Activated CD4-positive, alpha-beta T cell treated with anti-CD3 and anti-CD28 coated beads, Interleukin-2, amount 50 U/mL, for 16 hours (primary cell): ENCODE measurements around the gene RC3H2.
"Not testable (repeated sequence)": the region's sequence is repeated elsewhere in the genome, so short reads cannot be mapped to it uniquely, and the experiment has no call there.

Source experiments
- DNase-seq: peaks from one replicate; pipeline ENCODE4 v3.0.0-alpha.2; 2020

The RC3H2 gene

DNA sequence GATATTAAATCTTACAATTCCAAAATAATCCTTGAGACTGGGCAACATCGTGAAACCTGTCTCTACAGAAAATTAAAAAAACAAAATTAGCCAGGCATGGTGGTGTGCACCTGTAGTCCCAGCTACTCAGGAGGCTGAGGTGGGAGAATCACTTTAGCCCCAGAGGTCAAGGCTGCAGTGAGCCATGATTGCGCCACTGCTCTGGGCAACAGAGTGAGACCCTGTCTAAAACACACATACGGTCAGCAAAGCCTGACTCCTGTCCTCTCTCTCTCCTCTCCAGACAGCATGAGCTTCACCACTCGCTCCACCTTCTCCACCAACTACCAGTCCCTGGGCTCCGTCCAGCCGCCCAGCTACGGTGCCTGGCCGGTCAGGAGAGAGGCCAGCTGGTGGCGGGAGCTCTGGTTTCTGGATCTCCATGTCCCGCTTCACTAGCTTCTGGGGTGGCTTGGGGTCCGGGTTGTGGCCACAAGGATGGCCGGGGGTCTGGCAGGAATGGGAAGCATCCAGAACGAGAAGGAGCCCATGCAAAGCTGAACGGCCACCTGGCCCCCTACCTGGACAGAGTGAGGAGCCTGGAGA lies 67.8 kb downstream of the RC3H2 start:
- DNase-seq = no peak

DNA sequence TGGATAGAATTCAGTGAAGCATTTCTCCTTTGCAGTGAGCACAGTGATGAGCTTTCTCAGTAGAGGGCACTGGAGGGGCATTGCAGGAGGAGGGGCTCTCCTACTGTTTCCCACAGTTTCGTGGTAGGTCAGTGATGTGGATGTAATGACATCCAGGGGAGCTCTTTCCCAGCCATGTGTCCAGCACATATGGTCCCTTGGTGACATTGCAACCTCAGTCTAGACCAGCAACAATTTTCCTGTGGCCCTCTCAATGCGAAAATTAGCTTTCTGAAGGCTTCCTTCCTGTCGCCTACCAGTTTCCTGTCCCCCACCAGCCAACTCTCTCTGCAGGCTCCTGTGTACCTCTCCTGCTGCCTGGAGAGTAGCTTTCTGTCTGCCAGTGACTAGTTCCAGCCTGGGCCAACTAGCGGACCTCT lies 69.8 kb downstream of the RC3H2 start:
- DNase-seq = peak; percentile 29

DNA sequence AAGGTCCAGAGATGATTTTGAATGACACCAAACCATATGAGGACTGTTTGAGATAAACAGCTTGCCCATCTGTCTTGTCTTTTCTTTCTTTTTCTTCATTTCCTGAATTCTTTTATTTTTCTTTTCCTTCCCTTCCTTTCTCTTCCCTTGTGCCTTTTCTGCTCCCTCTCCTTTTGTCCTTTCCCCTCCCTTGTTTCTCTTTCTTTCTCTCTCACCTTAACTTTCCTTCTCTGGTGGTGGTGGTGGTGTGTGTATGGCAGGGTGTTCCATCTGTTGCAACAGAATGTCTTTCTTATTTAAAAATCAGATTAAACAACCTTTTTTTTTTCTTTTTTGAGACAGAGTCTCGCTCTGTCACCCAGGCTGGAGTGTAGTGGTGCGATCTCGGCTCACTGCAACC lies 73.0 kb downstream of the RC3H2 start:
- no peak for DNase-seq

DNA sequence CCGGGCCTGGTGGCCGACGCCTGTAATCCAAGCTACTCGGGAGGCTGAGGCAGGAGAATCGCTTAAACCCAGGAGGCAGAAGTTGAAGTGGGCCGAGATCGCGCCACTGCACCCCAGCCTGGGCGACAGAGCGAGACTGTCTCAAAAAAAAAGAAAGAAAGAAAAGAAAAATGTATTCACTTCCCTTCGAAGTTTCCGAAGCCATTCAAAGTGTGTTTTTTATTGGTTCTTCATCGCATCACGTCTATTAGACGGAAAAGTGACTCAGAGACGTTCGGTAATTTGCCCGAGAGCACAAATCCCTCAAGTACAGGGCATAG lies 76.2 kb downstream of the RC3H2 start:
- DNase-seq = not testable (repeated sequence)

DNA sequence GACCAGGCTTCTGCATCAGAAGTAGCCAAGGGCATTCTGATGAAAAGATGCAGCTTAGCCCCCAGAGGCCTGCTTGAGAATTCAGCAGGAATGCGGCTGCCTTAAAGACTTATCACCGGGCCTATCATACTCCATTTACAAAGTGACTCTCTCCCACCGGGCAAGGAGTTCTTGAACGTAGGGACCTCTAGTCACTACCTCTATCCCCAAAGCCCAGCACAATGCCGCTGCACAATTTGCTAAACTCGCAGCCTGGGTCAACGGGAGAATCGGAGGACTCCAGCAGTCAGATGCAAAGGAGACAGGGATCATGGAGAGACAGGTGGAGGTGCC lies 77.4 kb downstream of the RC3H2 start:
- DNase-seq = no peak

DNA sequence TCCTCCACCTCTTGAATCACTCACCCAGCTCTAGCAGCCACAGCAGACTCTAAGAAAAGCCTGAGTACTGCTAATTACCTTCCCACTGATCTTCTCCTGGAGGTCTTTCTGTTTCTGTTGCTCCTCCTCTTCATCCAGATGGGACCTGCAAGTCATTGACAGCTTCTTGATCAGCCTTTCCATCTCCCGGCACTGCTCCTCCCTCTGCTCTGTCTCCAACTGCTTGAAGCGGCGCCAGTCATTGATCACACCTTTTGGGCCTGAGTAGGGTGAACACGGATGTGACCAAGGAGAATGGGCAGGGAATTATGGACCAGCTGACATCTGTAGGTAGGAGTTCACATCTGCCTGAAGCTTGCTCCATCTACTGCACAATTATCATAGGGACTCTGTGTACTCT lies 82.2 kb downstream of the RC3H2 start:
- no peak for DNase-seq

DNA sequence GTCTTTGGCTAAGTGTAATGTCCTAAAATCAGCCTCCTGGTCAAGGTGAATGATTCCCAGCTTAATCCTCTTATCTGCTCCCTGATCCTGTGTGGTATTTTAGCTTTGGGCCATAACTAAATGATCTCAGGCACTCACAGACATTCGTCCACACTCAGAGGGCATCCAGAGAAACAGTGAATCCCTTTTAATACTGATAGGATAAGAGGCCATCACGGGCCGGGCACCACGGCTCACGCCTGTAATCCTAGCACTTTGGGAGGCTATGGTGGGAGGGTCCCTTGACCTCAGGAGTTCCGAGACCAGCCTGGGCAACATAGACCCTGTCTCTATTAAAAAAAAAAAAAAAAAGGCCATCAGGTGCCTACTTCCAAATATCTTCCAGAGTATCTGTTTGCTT lies 83.1 kb downstream of the RC3H2 start:
- DNase-seq = no peak

DNA sequence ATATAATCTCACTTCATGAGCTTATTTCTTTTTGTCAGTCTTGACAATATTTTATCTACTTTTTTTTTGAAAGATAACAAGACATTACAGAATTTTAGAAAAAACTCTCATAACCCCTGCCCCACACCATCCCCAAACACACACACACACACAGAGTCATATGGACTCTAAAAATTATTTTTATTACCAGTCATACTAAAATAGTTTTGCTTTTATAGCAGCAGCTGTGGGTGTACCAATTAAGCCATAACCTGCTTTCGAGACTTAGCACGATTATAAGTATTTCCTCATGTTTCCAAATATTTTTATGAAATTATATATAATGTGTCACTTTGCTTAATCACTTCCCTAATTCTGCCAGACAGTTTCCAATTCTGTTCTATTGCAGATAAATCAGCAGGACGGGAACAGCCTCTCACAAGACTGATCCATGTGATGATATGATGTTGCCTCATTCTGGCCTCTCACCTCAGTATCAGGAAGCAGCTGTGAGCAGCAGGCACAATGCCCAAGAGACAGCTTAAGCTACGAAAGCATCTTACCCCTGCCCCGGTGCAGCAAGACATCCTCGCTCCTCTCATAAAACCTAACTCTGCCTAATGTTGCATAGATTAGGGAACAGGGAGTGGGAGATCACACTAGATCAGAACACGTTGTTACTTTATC lies 83.7 kb downstream of the RC3H2 start:
- DNase-seq = no peak

DNA sequence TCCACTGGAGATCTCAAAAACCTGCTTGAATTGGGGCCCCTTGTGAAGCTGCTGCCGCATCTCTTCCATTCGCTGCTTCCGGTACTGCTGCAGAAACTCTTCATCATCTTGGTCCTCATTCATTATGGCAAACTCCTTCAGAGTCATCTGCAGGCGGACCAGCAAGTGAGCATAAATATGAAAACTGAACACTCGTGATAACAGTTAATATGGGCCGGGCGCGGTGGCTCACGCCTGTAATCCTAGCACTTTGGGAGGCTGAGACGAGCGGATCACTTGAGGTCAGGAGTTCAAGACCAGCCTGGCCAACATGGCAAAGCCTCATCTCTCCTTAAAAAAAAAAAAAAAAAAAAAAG lies 84.7 kb downstream of the RC3H2 start:
- no peak for DNase-seq

DNA sequence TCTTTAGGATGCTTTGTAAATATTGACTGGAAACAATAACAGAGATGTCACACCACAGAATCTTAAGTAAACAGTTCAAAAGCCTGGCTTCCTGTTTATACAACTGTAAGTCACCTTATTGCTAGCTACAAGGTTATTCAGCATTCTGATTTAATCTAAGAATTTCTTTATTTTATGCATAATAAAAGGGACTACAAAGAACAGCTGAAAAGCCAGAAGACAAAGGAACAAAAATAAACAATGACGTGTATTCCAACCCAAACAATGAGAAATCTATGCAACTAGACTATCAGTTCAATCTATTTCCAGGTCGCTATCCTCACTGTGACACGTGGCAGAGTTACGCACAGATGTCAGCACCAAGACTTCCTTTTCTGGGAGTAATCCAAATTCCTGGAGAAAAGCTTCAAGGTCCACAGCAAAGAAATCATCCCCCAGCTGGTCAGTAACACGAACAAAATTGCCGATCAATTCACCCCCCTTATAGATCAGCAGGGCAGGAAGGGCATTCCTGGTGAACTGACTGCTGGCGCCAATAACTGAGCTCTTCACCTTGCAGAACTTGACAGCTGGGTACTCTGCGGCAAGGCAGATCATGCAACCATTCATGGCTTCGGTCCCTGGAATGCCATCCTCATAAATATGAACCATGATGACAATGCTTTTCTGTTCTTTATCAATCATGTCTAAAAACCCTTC lies 85.2 kb downstream of the RC3H2 start:
- no peak for DNase-seq

DNA sequence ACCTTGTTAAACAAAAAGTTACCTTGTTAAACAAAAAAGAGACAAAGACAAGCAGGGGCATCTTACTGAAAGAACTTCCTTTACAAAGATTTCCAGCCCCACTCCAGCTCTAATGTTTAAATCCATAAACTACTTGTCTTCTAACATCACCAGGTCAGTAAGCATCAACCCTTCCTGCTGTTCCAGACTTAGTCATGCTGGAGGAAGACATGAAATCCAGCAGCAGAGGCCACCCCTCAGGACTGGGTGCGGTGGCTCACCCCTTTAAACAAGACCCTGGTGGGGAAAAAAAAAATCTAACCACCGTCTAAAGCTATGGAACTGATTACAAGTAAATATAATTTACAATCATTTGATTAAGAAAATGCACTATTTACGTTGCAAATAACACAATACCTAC lies 85.8 kb downstream of the RC3H2 start:
- DNase-seq = no peak

DNA sequence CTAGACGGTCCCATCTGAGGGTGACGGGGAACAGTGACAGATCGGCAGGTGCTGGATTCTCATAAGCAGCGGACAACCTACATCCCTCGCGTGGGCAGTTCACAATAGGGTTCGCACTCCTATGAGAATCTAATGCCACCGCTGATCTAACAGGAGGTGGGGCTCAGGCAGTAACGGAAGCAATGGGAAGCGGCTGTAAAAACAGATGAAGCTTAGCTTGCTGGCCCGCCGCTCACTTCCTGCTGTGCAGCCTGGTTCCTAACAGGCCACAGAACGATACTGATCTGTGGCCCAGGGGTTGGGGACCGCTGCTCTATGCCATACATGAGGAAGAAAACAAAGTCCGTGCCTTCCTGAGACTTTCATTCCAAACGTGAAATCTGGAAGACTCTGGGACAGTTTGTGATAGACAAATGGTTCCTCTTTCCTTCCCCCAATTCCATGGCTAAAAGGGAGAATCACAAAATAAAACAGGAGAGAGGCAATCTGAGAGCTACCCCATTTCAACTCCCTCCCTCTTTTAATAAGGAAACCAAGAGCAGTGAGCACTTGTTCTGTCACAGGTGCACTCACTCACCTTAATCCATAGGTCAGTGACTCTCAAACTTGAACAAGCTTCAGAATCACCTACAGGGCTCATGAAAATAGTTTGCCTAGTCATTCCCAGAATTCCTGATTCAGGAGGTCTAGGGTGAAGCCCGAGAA lies 88.8 kb downstream of the RC3H2 start:
- peak; percentile 44 for DNase-seq

DNA sequence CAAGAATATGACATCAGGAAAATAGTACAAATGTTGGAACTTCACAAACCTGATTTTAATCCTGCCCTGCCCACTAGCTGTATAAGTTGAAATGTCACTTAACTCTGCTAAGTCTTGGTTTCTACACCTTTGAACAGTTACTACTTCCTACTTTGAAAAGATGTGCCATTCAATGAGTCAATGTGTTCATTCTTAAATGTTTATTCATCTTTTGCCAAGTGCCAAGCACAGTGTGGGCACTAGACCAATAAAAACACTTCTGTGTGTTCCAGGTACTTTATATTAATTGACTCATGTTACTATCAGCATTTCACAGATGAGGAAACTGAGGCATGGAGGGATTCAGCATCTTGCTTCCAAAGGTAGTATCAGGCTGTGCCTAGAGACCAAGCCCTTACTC lies 89.6 kb downstream of the RC3H2 start:
- no peak for DNase-seq

DNA sequence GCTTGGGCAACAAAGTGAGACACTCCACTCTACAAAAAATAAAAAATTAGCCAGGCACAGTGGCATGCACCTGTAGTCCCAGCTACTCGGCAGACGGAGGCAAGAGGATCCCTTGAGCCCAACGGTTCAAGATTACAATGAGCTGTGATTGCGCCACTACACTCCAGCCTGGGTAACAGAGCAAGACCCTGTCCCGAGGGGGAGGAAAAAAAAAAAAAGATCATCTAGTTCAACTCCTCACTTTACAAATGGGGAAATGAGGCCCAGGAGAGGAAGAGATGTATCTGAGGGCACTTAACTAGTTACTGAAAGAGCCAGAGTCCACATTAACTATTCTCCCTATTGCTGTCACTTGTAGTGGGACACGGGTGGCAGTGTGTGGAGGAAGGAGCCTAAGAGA lies 90.6 kb downstream of the RC3H2 start:
- DNase-seq = no peak

DNA sequence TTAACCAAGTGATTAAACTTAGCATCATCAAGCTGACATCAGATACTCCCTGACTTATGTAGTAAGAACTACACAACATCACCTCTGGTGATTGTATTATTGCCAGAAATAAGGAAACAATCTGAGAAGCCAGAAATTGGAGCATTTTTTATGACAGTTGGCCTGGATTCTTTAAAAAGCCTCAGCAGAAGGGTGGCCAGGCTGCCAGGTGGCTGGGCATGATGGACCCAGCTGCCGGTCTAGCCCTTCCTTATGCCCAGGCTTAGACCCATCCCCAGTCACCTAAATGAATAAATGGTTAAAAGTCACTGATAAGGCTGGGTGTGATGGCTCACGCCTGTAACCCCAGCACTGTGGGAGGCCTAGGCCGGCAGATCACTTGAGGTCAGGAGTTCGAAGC lies 92.4 kb downstream of the RC3H2 start:
- DNase-seq = no peak

DNA sequence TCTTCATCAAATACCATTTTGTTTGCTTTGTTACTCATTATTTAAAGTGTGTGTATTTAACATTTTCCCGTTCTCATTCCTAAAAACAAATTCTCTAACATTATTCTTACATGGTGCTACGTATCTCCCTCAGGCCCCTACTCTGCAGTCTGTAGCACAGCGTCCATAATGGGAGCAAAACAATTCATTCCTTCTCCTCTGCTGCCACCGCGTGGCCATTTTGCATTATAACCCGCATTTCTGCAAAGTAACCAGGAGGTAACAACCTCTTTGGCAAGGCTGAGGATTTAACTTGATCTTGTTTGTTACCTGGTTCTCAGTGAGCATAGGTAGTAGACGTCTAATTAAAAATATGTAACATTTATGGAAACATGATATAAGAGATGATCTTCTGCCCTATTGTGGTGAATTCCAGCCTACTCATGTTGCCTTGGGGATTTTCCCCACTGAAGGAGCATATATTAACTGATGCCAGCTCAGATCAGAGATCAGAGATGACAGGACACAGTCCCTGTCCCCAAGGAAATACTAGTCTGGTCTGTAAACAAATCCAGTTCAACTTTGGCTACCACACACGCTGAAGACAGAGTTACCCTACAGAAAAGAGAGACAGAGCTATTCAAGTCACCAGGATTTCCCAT lies 94.7 kb downstream of the RC3H2 start:
- DNase-seq = peak; percentile 77

DNA sequence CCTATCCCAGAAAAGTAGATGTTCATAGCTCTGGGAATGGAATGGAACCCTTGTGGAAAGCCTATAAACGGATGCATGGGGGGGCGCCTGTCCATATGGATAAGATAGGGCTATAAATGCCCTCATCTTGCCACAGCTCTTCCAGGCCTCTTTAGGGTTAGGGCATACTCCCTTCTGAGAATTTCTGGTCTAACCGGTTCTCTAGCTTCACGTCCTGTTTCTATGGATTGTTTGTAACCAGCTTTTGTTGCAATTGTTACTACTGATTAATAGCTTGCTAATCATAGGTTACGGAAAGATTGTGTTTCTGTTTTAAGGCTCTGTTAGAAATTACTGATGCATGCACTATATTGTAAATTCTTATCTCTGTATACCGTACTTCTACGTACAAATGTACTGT lies 95.9 kb downstream of the RC3H2 start:
- not testable (repeated sequence) for DNase-seq

DNA sequence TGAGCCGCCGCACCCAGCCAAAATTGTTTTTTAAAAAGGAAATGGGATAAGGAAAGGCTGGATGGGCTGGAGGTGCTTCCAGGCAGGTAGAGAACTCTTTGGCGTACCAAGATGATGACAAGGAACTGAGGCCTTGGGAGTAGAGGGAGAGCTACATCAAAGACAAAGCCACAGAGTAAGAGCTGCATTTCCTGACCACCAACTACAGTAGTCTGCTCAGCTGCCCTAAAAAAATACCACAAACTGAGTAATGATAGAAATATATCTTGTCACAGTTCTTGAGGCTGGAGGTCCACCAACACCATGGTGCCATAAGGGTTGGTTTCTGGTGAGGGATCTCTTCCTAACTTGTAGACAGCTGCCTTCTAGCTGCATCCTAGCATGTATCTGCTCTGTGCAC lies 97.0 kb downstream of the RC3H2 start:
- DNase-seq = peak; percentile 45

DNA sequence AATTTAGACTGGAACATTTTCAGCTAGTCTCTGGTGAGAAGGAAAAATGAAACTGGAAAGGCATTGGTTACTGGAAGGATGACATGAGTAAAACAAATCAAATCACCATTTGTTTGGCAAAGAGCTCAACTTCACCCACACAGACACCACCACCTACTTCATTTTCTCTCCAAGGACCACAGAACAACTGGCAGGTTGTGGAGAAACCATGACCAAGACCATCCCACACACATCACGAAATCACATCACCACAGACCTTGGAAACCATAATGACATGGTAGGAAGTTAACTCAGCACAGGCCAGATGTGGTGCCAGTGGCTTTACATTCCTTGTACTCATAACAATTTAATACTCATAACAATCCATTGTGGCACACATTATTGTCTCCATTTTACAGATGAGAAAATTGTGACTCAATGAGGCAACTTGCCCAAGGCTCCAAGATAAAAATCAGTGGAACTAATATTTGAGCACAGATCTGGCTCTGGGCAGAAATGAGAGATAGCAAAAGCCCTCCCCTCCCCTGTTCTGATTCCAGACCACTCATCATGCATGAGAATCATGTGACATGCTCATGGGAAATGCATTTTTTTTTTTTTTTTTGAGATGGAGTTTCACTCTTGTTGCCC lies 97.8 kb downstream of the RC3H2 start:
- DNase-seq = peak; percentile 87

DNA sequence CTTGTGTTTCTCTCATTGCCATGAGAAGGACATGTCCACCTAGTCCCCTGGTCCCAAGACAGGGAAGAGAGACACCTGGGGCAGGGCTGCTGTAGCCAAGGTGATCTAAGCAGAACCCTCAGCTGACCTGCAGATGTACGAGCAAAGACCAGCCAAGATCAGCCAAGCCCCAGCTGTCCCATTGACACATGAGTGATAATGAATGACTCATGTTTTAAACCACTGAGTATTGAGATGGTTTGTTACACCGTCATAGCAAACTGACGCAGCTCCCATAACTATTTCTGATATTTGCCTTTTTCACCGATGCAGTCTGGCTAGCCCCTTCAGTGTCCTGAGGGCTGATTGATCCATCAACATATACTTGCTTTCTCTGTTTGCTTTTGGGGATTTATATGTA lies 98.5 kb downstream of the RC3H2 start:
- peak; percentile 49 for DNase-seq

DNA sequence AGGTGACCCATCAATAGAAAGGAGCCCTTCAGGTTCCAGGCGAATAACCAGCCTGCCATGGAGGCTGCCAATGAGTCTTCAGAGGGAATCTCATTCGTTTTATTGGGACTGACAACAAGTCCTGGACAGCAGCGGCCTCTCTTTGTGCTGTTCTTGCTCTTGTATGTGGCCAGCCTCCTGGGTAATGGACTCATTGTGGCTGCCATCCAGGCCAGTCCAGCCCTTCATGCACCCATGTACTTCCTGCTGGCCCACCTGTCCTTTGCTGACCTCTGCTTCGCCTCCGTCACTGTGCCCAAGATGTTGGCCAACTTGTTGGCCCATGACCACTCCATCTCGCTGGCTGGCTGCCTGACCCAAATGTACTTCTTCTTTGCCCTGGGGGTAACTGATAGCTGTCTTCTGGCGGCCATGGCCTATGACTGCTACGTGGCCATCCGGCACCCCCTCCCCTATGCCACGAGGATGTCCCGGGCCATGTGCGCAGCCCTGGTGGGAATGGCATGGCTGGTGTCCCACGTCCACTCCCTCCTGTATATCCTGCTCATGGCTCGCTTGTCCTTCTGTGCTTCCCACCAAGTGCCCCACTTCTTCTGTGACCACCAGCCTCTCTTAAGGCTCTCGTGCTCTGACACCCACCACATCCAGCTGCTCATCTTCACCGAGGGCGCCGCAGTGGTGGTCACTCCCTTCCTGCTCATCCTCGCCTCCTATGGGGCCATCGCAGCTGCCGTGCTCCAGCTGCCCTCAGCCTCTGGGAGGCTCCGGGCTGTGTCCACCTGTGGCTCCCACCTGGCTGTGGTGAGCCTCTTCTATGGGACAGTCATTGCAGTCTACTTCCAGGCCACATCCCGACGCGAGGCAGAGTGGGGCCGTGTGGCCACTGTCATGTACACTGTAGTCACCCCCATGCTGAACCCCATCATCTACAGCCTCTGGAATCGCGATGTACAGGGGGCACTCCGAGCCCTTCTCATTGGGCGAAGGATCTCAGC lies 104.8 kb downstream of the RC3H2 start, which contains the start of gene OR1K1:
TSS of gene OR1K1 (plus strand) at position 58 of the 995 bp plus-strand sequence. CDS start at position 58, 0 bp downstream.
- no peak for DNase-seq
